Measurements from ENCODE around the gene ELMO2.

ELMO2 gene

GRCh38 chr20:46331611-46332361 is 74.6 kb downstream of the ELMO2 start:
- Histone ChIP-seq H3K4me2 (no peak overlapping the region), H3K27me3 (ENCODE audit: insufficient read depth, low read depth) (peaks cover 9% of the 10 kb centered on the region; the same call in 1 of the 2 replicates), H2AFZ (ENCODE audit: low read depth) (no peak overlapping the region), H3K4me3 (IDR thresholded peaks at IDR 0.05; ENCODE audit: insufficient read depth, low read depth, low read length) (no peak overlapping the region), H3K79me2 (ENCODE audit: insufficient read depth, low read depth) (no peaks in the 10 kb centered on the region), H3K36me3 (ENCODE audit: insufficient read depth) (no peaks in the 10 kb centered on the region), H3K4me1 (ENCODE audit: low read depth, poor library complexity, severe bottlenecking) (peaks cover 3% of the 10 kb centered on the region), H3K9ac (no peak overlapping the region), H4K20me1 (ENCODE audit: insufficient read depth) (no peaks in the 10 kb centered on the region), H3K27ac (no peak overlapping the region)
- TF ChIP-seq CTCF (conservative IDR thresholded peaks at IDR 0.05; ENCODE audit: low read depth, low read length): no peak

GRCh38 chr20:46330831-46331371 is 75.5 kb downstream of the ELMO2 start:
- no peak overlapping the region for H3K9ac ChIP-seq
- no peak overlapping the region for H2AFZ ChIP-seq (ENCODE audit: low read depth)
- no peaks in the 10 kb centered on the region for H3K36me3 ChIP-seq (ENCODE audit: insufficient read depth)
- no peaks in the 10 kb centered on the region for H3K79me2 ChIP-seq (ENCODE audit: insufficient read depth, low read depth)
- H3K4me1 ChIP-seq (ENCODE audit: low read depth, poor library complexity, severe bottlenecking): peaks cover 3% of the 10 kb centered on the region
- H3K27me3 ChIP-seq (ENCODE audit: insufficient read depth, low read depth): peaks cover 16% of the 10 kb centered on the region
- H3K27ac ChIP-seq: no peak overlapping the region
- TF ChIP-seq CTCF (conservative IDR thresholded peaks at IDR 0.05; ENCODE audit: low read depth, low read length): no peak
- H3K4me3 ChIP-seq (IDR thresholded peaks at IDR 0.05; ENCODE audit: insufficient read depth, low read depth, low read length): no peak overlapping the region
- H3K4me2 ChIP-seq: no peak overlapping the region
- no peaks in the 10 kb centered on the region for H4K20me1 ChIP-seq (ENCODE audit: insufficient read depth)

- Histone ChIP-seq H3K79me2 (ENCODE audit: insufficient read depth, low read depth) (no peaks in the 10 kb centered on the region), H2AFZ (ENCODE audit: low read depth) (no peak overlapping the region), H3K27ac (no peak overlapping the region), H4K20me1 (ENCODE audit: insufficient read depth) (no peaks in the 10 kb centered on the region), H3K27me3 (ENCODE audit: insufficient read depth, low read depth) (peaks cover 23% of the 10 kb centered on the region), H3K9ac (no peak overlapping the region), H3K4me1 (ENCODE audit: low read depth, poor library complexity, severe bottlenecking) (peaks cover 3% of the 10 kb centered on the region), H3K36me3 (ENCODE audit: insufficient read depth) (no peaks in the 10 kb centered on the region), H3K4me2 (no peak overlapping the region), H3K4me3 (IDR thresholded peaks at IDR 0.05; ENCODE audit: insufficient read depth, low read depth, low read length) (no peak overlapping the region)
- TF ChIP-seq CTCF (conservative IDR thresholded peaks at IDR 0.05; ENCODE audit: low read depth, low read length): no peak
These were observed 76.2 kb downstream of the ELMO2 start for GRCh38 chr20:46330072-46330763.

- Histone ChIP-seq H3K27me3 (ENCODE audit: insufficient read depth, low read depth) (peaks cover 40% of the 10 kb centered on the region), H2AFZ (ENCODE audit: low read depth) (no peak overlapping the region), H3K79me2 (ENCODE audit: insufficient read depth, low read depth) (no peaks in the 10 kb centered on the region), H3K4me2 (no peak overlapping the region), H3K36me3 (ENCODE audit: insufficient read depth) (no peaks in the 10 kb centered on the region), H4K20me1 (ENCODE audit: insufficient read depth) (no peaks in the 10 kb centered on the region), H3K9ac (no peak overlapping the region), H3K4me1 (ENCODE audit: low read depth, poor library complexity, severe bottlenecking) (peaks cover 3% of the 10 kb centered on the region), H3K4me3 (IDR thresholded peaks at IDR 0.05; ENCODE audit: insufficient read depth, low read depth, low read length) (no peak overlapping the region), H3K27ac (no peak overlapping the region)
- TF ChIP-seq CTCF (conservative IDR thresholded peaks at IDR 0.05; ENCODE audit: low read depth, low read length): no peak
These were observed 78.1 kb downstream of the ELMO2 start for GRCh38 chr20:46328200-46328882.

Measured in KMS-11 (cell line).